CD14-positive monocyte (primary cell): ENCODE data around the gene PTPRR. TPM values are rescaled to one million over a fixed set of nuclear protein-coding genes. Genes with fewer than 3 reads are reported as not detected.

Experiments
- DNase-seq, 3 donors: peaks; one replicate each; pipeline ENCODE4 v3.0.0-alpha.2; 2011 to 2022
- H2AFZ ChIP-seq: 2 replicates; pipeline ENCODE4 v1.6.0; 2012; ENCODE audit warnings: mild to moderate bottlenecking, low read depth, low read length, inconsistent platforms; ENCODE audit not compliant: insufficient read depth, poor library complexity, severe bottlenecking
- H3K27ac ChIP-seq, 2 donors: 1 replicate in 1 of 2; 2 replicates in 1 of 2; pipeline ENCODE4 v1.5.1; 2012 to 2013; ENCODE audit warnings: low read length in 2 of 2, control low read depth in 1 of 2, inconsistent platforms in 1 of 2, low read depth in 1 of 2, mild to moderate bottlenecking in 1 of 2
- H3K27me3 ChIP-seq, 2 donors: one replicate each; pipeline versions ENCODE4 v1.6.0 to v1.6.1; 2011 to 2013; ENCODE audit warnings: low read length in 2 of 2; ENCODE audit not compliant: control insufficient read depth in 2 of 2, insufficient read depth in 2 of 2
- H3K36me3 ChIP-seq, 2 donors: replicated peaks in 1 of 2; 1 replicate in 1 of 2; 2 replicates in 1 of 2; pipeline versions ENCODE4 v1.5.1 to v1.6.1; 2012 to 2013; ENCODE audit warnings: low read length in 2 of 2, control low read depth in 1 of 2, inconsistent platforms in 1 of 2, mild to moderate bottlenecking in 1 of 2; ENCODE audit not compliant: insufficient read depth in 2 of 2, control insufficient read depth in 1 of 2
- H3K4me1 ChIP-seq, 2 donors: 1 replicate in 1 of 2; 2 replicates in 1 of 2; pipeline versions ENCODE4 v1.5.1 to v1.6.1; 2012 to 2013; ENCODE audit warnings: low read length in 2 of 2, control low read depth in 1 of 2, inconsistent platforms in 1 of 2, mild to moderate bottlenecking in 1 of 2, moderate library complexity in 1 of 2; ENCODE audit not compliant: insufficient read depth in 2 of 2, control insufficient read depth in 1 of 2
- H3K4me2 ChIP-seq: replicated peaks from 2 replicates; pipeline ENCODE3; 2012; ENCODE audit warnings: low read length, moderate library complexity, mild to moderate bottlenecking; ENCODE audit not compliant: poor library complexity, severe bottlenecking; ENCODE audit errors: extremely low read depth
- H3K4me3 ChIP-seq, 3 experiments: fragments of 200-600 bp in 1 of 3; sonication (generic) in 1 of 3; replicated peaks in 1 of 3; 1 replicate in 2 of 3; 2 replicates in 1 of 3; pipeline ENCODE4 v1.5.1; 2011 to 2013; ENCODE audit warnings: low read length in 3 of 3, mild to moderate bottlenecking in 3 of 3, control low read depth in 2 of 3, low read depth in 2 of 3, inconsistent platforms in 1 of 3, moderate library complexity in 1 of 3
- H3K79me2 ChIP-seq: 2 replicates; pipeline ENCODE4 v1.6.0; 2012; ENCODE audit warnings: mild to moderate bottlenecking, control low read depth, inconsistent platforms, low read length, moderate library complexity; ENCODE audit not compliant: insufficient read depth
- H3K9ac ChIP-seq: 2 replicates; pipeline ENCODE4 v1.6.0; 2017; ENCODE audit warnings: low read length, mild to moderate bottlenecking; ENCODE audit not compliant: insufficient read depth, poor library complexity, severe bottlenecking
- H3K9me3 ChIP-seq, 2 donors: replicated peaks in 1 of 2; 1 replicate in 1 of 2; 2 replicates in 1 of 2; pipeline versions ENCODE4 v1.5.1 to v1.6.1; 2012 to 2013; ENCODE audit warnings: low read length in 2 of 2, control low read depth in 1 of 2; ENCODE audit not compliant: control insufficient read depth in 1 of 2, insufficient read depth in 1 of 2
- H4K20me1 ChIP-seq: 2 replicates; pipeline ENCODE4 v1.6.0; 2012; ENCODE audit warnings: mild to moderate bottlenecking, low read length, control low read depth, moderate library complexity; ENCODE audit not compliant: insufficient read depth
- H3K27ac Mint-ChIP-seq, 7 donors: one replicate each; pipeline ENCODE4 v1.8.0; 2020; ENCODE audit warnings: mild to moderate bottlenecking in 7 of 7, mixed read lengths in 7 of 7, moderate library complexity in 6 of 7, inconsistent platforms in 2 of 7
- H3K27me3 Mint-ChIP-seq, 3 donors: one replicate each; pipeline ENCODE4 v1.8.0; 2021 to 2022; ENCODE audit warnings: low read depth in 3 of 3, mild to moderate bottlenecking in 3 of 3, mixed read lengths in 3 of 3, moderate library complexity in 3 of 3, inconsistent platforms in 1 of 3
- H3K36me3 Mint-ChIP-seq, 2 donors: one replicate each; pipeline ENCODE4 v1.8.0; 2020; ENCODE audit warnings: mixed read lengths in 2 of 2, inconsistent platforms in 1 of 2, mild to moderate bottlenecking in 1 of 2
- H3K4me1 Mint-ChIP-seq: one replicate; pipeline ENCODE4 v1.8.0; 2020; ENCODE audit warnings: mild to moderate bottlenecking, mixed read lengths
- H3K4me3 Mint-ChIP-seq, 2 donors: one replicate each; pipeline ENCODE4 v1.8.0; 2020; ENCODE audit warnings: mild to moderate bottlenecking in 2 of 2, mixed read lengths in 2 of 2, moderate library complexity in 1 of 2
- H3K9me3 Mint-ChIP-seq, 7 donors: one replicate each; pipeline ENCODE4 v1.8.0; 2020 to 2022; ENCODE audit warnings: mixed read lengths in 7 of 7, mild to moderate bottlenecking in 6 of 7, moderate library complexity in 6 of 7, inconsistent platforms in 2 of 7
- WGBS: methylation state at CpG from one replicate; pipeline ENCODE4 v1.1.5; 2013; ENCODE audit warnings: missing lambda C conversion rate; ENCODE audit not compliant: insufficient coverage; 5-methylcytosine and 5-hydroxymethylcytosine counted together
- intact Hi-C, 2 donors: fragments of 100-400 bp; cut with micrococcal nuclease; formaldehyde crosslinking; loops; one replicate each; pipeline versions ENCODE4 v1.15.0 to v1.15.1; 2023
- polyA plus RNA-seq, 3 donors: library from polyadenylated mRNA; depleted of rRNA in 1 of 3; unstranded in 2 of 3; stranded (reverse) in 1 of 3; fragments of 300-500 nt in 2 of 3; fragments of >200 nt in 1 of 3; fragmentation: Illumina TruSeq in 2 of 3; gene quantifications; 1 replicate in 2 of 3; 2 replicates in 1 of 3; pipeline ENCODE4 v1.2.3, GENCODE V29; 2012 to 2021
- TF ChIP-seq, protein P1 (sequence below): fragments of 200-600 bp; IDR thresholded peaks from one replicate; pipeline ENCODE4 v1.8.0; 2022; ENCODE audit warnings: antibody characterized with exemption, mild to moderate bottlenecking

PTPRR gene
- polyA plus RNA-seq, 3 donors: not detected

DNA sequence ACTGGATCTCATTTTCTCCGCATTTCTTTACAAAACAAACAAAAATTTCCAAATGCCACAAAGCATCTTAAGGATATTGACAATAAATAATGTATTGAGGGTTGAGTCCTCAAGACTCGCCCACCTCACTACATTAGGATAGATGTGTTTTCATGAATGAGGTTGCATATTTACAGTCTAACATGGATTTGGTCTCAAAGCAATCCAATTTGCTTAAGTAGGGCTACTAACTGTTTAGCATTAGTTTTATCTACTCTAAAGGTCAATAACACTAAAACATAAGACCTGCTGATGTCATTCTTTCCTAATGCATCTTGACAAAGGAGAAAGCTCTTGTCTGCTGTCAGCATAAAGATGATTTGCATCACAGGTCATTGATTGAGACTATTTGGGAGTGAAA is 82.4 kb downstream of the PTPRR start:
- H3K27ac Mint-ChIP-seq: no peak overlapping the region
- H3K9me3 Mint-ChIP-seq: no peaks in the 10 kb centered on the region
- no peaks in the 10 kb centered on the region for H3K36me3 ChIP-seq
- H3K4me1 ChIP-seq: no peaks in the 10 kb centered on the region
- H3K27me3 Mint-ChIP-seq: no peaks in the 10 kb centered on the region
- intact Hi-C loops: no loop called here
- H3K9ac ChIP-seq: no peak overlapping the region
- H3K79me2 ChIP-seq: no peaks in the 10 kb centered on the region
- TF ChIP-seq, protein P1, sequence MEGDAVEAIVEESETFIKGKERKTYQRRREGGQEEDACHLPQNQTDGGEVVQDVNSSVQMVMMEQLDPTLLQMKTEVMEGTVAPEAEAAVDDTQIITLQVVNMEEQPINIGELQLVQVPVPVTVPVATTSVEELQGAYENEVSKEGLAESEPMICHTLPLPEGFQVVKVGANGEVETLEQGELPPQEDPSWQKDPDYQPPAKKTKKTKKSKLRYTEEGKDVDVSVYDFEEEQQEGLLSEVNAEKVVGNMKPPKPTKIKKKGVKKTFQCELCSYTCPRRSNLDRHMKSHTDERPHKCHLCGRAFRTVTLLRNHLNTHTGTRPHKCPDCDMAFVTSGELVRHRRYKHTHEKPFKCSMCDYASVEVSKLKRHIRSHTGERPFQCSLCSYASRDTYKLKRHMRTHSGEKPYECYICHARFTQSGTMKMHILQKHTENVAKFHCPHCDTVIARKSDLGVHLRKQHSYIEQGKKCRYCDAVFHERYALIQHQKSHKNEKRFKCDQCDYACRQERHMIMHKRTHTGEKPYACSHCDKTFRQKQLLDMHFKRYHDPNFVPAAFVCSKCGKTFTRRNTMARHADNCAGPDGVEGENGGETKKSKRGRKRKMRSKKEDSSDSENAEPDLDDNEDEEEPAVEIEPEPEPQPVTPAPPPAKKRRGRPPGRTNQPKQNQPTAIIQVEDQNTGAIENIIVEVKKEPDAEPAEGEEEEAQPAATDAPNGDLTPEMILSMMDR: no peak
- no peaks in the 10 kb centered on the region for H4K20me1 ChIP-seq
- whole genome bisulfite sequencing: no CpG with 5 or more reads among the region's 2 CpGs
- H3K4me3 ChIP-seq: no peak overlapping the region
- no peaks in the 10 kb centered on the region for H3K36me3 Mint-ChIP-seq
- no peak overlapping the region for H3K27ac ChIP-seq
- DNase-seq: no peak
- H3K4me3 Mint-ChIP-seq: no peak overlapping the region
- H3K27me3 ChIP-seq: no peaks in the 10 kb centered on the region
- no peak overlapping the region for H3K4me2 ChIP-seq
- no peaks in the 10 kb centered on the region for H3K9me3 ChIP-seq
- no peak overlapping the region for H2AFZ ChIP-seq
- H3K4me1 Mint-ChIP-seq: no peaks in the 10 kb centered on the region

GRCh38 chr12:70837026-70837425 is 83.5 kb downstream of the PTPRR start:
- Mint-ChIP-seq H3K36me3 (no peaks in the 10 kb centered on the region), H3K4me3 (no peak overlapping the region), H3K4me1 (no peaks in the 10 kb centered on the region), H3K27me3 (no peaks in the 10 kb centered on the region), H3K27ac (no peak overlapping the region), H3K9me3 (peaks cover 0 to 2% (median 0%) of the 10 kb centered on the region in 7 donors)
- intact Hi-C loops: no loop called here
- no peaks in the 10 kb centered on the region for H3K36me3 ChIP-seq
- no peaks in the 10 kb centered on the region for H3K79me2 ChIP-seq
- H2AFZ ChIP-seq: no peak overlapping the region
- H3K27ac ChIP-seq: no peak overlapping the region
- TF ChIP-seq, protein P1: no peak
- H3K9ac ChIP-seq: no peak overlapping the region
- H3K4me1 ChIP-seq: no peaks in the 10 kb centered on the region
- H3K4me3 ChIP-seq: no peak overlapping the region
- no peak for DNase-seq
- no peaks in the 10 kb centered on the region for H3K9me3 ChIP-seq
- no peaks in the 10 kb centered on the region for H3K27me3 ChIP-seq
- H3K4me2 ChIP-seq: no peak overlapping the region
- no peaks in the 10 kb centered on the region for H4K20me1 ChIP-seq
